ENCODE measurements around the gene PTCD3.

Gene PTCD3

GRCh38 chr2:86082756-86083155 is 23.3 kb upstream of the PTCD3 start:
- DNase-seq: no peak

GRCh38 chr2:86087936-86088850 is 17.8 kb upstream of the PTCD3 start:
- DNase-seq: no peak

- DNase-seq: no peak
Observed at GRCh38 chr2:86094229-86094628, 11.8 kb upstream of the PTCD3 start.

- no peak for DNase-seq
Observed at GRCh38 chr2:86097114-86097896, 8.7 kb upstream of the PTCD3 start.

- DNase-seq: no peak
Observed at GRCh38 chr2:86097913-86098312, 8.1 kb upstream of the PTCD3 start.

GRCh38 chr2:86102157-86102556 is 3.9 kb upstream of the PTCD3 start:
- no peak for DNase-seq

GRCh38 chr2:86105252-86105968 is 625 bp upstream of the PTCD3 start, which contains the start of gene POLR1A:
TSS of gene POLR1A (minus strand) at chr2:86105886. CDS start at chr2:86105776, 110 bp downstream.
- DNase-seq: peak; percentile 84

- no peak for DNase-seq
Observed at GRCh38 chr2:86107031-86107430, 996 bp downstream of the PTCD3 start.

GRCh38 chr2:86118130-86118529 is 12.1 kb downstream of the PTCD3 start:
- DNase-seq: no peak

GRCh38 chr2:86123328-86123925 is 17.4 kb downstream of the PTCD3 start:
- no peak for DNase-seq

GRCh38 chr2:86124683-86125082 is 18.6 kb downstream of the PTCD3 start:
- peak; percentile 23 for DNase-seq

- DNase-seq: no peak
Observed at GRCh38 chr2:86134709-86135108, 28.7 kb downstream of the PTCD3 start.

- DNase-seq: no peak
Observed at GRCh38 chr2:86135653-86136052, 29.6 kb downstream of the PTCD3 start.

- no peak for DNase-seq
Observed at GRCh38 chr2:86136141-86136540, 30.1 kb downstream of the PTCD3 start.

- no peak for DNase-seq
Observed at GRCh38 chr2:86138736-86139625, 32.9 kb downstream of the PTCD3 start.

GRCh38 chr2:86139981-86140380 is 33.9 kb downstream of the PTCD3 start:
- DNase-seq: no peak

- no peak for DNase-seq
Observed at GRCh38 chr2:86140969-86141392, 34.9 kb downstream of the PTCD3 start.

- DNase-seq: no peak
Observed at GRCh38 chr2:86142436-86143257, 36.6 kb downstream of the PTCD3 start.

- DNase-seq: no peak
Observed at GRCh38 chr2:86143307-86143706, 37.3 kb downstream of the PTCD3 start.

GRCh38 chr2:86143926-86144685 is 38.1 kb downstream of the PTCD3 start:
- DNase-seq: no peak
